ENCODE data around the gene GRIK5.

GRCh38 chr19:42065511-42065910, 4.5 kb downstream of the GRIK5 start:
- TF ChIP-seq EZH2 (IDR thresholded peaks at IDR 0.05) (no peak), POLR2AphosphoS5 (IDR thresholded peaks at IDR 0.05; ENCODE audit: borderline replicate concordance, low read depth, low read length) (no peak), FOXP2 (optimal IDR thresholded peaks at IDR 0.05; ENCODE audit: control extremely low read depth, extremely low read length, insufficient read depth) (no peak)
